Measurements from ENCODE around the gene CYP1A1.
A peak's percentile ranks its signal among the peaks of the same experiment; 100 is the strongest.

CYP1A1 gene

GRCh38 chr15:74725845-74726773 is 781 bp upstream of the CYP1A1 start:
- no peak for TF ChIP-seq CTCF (IDR thresholded peaks at IDR 0.05; ENCODE audit: low read depth, low read length)
- DNase-seq (ENCODE audit: low read depth in 2 of 2) = peak in 1 of 2 donors; percentile 14
- peak overlapping the region; percentile 51 to 57 for H3K4me3 ChIP-seq (replicated peaks in 1 of 2; ENCODE audit: low read depth in 2 of 2, low read length in 2 of 2)

DNA sequence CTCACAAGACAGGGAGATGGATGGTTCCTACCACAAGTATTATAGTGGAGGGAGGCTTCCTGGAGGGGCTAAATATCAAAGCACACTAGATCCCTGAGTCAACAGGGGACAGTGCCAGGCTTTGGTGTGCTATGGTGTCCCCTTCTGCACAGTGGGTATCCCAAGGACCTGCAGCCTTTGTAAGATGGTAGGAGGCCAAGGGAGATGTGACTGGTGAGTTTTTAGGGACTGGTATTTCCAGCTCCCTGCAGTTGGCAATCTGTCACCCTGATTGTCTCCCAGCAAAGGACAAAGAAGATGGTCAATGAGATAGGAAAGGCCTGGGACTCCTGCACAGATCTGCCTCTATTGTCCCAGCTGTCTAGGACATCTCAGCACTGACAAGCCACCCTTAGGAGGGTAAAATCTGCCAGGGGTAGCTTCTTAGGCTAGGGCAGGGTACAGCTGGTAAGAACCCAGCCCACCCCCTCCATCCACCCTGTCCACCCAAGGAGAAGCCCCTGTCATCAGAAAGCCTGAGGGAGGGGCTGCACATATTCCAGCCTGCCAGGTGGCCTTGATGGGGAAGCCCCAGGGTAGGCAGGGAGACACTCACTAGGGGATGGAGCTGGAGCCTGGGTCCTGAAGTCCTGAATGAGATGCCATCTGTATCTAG is 631 bp downstream of the CYP1A1 start:
- TF ChIP-seq CTCF (IDR thresholded peaks at IDR 0.05; ENCODE audit: low read depth, low read length) = no peak
- H3K4me3 ChIP-seq (replicated peaks in 1 of 2; ENCODE audit: low read depth in 2 of 2, low read length in 2 of 2) = no peak overlapping the region
- DNase-seq (ENCODE audit: low read depth in 2 of 2) = no peak

GRCh38 chr15:74723754-74724334 is 1.5 kb downstream of the CYP1A1 start:
- H3K4me3 ChIP-seq (replicated peaks in 1 of 2; ENCODE audit: low read depth in 2 of 2, low read length in 2 of 2) = no peak overlapping the region
- DNase-seq (ENCODE audit: low read depth in 2 of 2) = peak; percentile 57 to 68
- TF ChIP-seq CTCF (IDR thresholded peaks at IDR 0.05; ENCODE audit: low read depth, low read length) = no peak

DNA sequence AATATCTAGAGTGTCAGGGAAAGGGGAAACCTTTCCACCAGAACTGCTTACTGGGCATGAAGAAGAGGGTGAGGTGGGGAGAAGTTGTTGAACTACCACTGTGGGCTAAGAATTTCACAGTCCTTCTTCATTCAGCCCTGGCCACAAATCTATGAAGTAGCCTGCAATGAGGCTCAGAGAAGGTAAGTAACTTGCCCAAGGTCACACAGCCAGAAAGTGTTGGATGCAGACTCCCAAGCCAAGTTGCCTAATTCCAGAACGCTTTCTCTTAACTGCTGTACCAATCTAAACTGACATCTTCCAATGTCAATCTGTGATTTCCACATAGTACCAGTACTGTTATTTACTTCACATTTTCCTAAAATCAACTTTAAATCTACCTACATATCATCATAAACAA is 2.1 kb downstream of the CYP1A1 start:
- TF ChIP-seq CTCF (IDR thresholded peaks at IDR 0.05; ENCODE audit: low read depth, low read length) = no peak
- DNase-seq (ENCODE audit: low read depth in 2 of 2) = no peak
- H3K4me3 ChIP-seq (replicated peaks in 1 of 2; ENCODE audit: low read depth in 2 of 2, low read length in 2 of 2) = no peak overlapping the region

DNA sequence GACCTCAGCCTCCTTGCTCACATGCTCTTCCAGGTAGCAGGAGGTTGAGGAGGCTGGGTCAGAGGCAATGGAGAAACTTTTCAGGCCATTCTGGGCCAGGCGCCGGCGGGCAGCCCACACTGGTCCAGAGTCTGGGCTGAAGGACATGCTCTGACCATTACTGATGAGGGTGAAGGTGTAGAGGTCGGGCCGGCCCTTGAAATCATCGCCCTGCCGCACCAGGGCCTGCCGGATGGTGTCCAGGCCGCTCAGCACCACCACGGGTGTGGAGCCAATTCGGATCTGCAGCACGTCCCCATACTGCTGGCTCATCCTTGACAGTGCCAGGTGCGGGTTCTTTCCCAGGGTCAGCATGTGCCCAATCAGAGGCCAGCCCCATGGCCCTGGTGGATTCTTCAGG is 2.7 kb downstream of the CYP1A1 start:
- H3K4me3 ChIP-seq (replicated peaks in 1 of 2; ENCODE audit: low read depth in 2 of 2, low read length in 2 of 2) = no peak overlapping the region
- no peak for DNase-seq (ENCODE audit: low read depth in 2 of 2)
- TF ChIP-seq CTCF (IDR thresholded peaks at IDR 0.05; ENCODE audit: low read depth, low read length) = no peak

DNA sequence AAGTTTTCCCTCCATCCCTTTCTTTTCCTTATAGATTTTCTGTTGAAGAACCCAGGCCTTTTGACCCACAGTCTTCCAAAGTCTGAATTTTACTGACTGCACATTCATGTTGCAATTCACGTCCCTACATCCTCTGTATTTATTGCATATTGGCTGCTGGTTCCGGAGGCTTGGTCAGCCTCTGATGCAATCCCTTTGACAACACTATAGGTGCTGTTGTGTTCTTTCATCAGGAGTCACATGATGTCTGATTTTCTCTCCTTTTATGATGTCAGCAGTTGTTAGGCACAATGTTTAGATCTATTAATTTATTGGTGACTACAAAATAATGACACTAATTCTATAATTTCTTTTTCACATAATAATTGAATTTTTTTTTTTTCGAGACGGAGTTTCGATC is 8.7 kb downstream of the CYP1A1 start:
- no peak overlapping the region for H3K4me3 ChIP-seq (replicated peaks in 1 of 2; ENCODE audit: low read depth in 2 of 2, low read length in 2 of 2)
- no peak for DNase-seq (ENCODE audit: low read depth in 2 of 2)
- no peak for TF ChIP-seq CTCF (IDR thresholded peaks at IDR 0.05; ENCODE audit: low read depth, low read length)

Measured in cardiac fibroblast (primary cell).